Measurements from ENCODE around the gene RBM44.
A peak's percentile ranks its signal among the peaks of the same experiment; 100 is the strongest.
"Not testable (repeated sequence)": the region's sequence is repeated elsewhere in the genome, so short reads cannot be mapped to it uniquely, and the experiment has no call there.

Gene RBM44

DNA sequence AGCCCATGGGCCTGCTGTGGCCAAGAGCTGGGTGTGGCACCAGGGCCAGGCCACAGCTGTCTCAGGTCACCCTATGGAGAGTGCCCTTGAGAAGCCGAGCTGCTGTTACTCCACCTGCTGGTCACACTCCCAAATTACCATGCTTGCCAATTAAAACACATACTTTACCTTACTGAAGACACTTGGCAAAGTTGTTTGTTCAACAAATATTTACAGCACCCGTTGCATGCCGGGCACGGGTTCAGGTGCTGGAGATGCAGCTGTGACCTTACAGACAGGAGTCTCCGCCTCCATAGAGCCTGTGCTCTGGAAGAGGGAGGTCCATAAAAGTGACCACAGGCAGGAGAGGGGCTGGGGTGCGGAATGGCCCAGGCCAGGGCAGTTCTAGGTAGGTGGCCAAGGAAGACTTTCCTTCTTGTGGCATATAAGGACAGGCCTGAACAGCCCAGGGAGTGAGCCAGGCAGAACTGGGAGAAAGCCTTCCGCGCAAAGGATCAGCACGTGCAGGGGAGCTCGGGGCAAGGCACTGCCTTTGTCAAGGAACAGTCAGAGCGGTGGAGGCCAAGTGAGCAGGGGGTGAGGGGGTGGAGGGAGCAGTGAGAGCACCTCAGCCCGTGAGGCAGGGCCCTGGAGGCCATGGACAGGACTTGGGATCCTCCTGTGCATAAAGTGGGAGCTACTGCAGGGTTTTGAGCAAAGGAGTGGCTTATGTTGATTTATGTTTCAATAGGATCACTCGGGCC, 23.6 kb upstream of the RBM44 start:
- peak; percentile 52 for DNase-seq (ENCODE audit: low spot score)

DNA sequence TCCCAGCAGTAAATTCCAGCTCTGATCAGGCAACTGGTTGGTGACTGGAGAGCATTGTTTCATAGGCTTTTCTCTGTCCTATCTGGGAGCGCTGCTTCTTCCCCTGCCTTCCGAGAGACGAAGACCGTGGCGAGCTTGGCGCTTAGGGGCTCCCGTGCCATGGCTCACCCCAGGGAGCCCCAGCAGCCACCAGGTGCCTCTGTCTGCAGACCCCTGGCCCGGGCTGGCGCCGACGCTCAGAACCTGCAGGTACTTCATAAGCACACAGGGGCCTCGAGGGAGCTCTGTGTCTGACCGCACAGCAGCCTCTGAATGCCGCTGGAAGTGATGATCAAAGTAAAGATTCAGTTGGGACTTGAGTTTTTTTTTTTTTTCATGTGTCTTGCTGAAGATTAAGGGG, 19.1 kb upstream of the RBM44 start:
- no peak for DNase-seq (ENCODE audit: low spot score)

DNA sequence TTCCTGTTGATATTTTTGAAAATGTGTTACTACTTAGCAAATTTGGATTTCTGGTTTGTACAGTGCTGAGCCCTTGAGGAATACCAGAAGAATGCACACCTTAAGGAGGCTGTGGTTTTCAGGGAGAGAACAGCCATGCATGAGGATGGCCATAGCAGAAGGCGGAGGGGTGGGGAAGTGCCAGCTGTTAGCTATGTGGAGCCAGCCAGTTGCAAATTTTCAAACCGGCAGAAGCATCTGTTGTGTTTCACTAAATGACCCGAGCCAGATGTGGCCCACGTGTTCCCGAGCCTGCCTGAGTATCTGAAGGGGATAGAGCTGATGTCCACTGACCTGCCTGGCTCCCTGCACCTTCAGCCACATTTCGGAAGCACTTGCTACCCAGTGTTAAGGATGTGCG, 16.4 kb upstream of the RBM44 start:
- no peak for DNase-seq (ENCODE audit: low spot score)

DNA sequence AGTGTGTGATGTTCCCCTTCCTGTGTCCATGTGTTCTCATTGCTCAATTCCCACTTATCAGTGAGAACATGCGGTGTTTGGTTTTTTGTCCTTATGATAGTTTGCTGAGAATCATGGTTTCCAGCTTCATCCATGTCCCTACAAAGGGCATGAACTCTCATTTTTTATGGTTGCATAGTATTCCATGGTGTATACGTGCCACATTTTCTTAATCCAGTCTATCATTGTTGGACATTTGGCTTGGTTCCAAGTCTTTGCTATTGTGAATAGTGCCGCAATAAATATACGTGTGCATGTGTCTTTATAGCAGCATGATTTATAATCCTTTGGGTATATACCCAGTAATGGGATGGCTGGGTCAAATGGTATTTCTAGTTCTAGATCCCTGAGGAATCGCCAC, 14.9 kb upstream of the RBM44 start:
- DNase-seq (ENCODE audit: low spot score): not testable (repeated sequence)

DNA sequence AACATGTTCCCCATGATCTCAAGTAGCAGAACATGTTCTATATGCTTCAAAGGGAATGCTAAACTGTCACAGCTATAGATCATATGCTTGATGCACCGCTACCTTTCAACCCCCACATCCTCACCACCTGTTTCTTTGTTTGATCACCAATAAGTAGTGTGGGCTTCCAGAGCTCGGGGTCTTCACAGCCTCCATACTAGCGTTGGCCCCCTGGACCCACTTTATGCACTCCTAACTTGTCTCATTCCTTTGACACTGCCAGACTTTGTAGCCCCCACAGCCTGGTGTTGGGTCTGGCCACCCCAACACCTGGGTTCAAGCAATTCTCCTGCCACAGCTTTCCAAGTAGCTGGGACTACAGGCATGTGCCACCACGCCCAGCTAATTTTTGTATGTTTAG, 11.6 kb upstream of the RBM44 start:
- DNase-seq (ENCODE audit: low spot score): no peak

DNA sequence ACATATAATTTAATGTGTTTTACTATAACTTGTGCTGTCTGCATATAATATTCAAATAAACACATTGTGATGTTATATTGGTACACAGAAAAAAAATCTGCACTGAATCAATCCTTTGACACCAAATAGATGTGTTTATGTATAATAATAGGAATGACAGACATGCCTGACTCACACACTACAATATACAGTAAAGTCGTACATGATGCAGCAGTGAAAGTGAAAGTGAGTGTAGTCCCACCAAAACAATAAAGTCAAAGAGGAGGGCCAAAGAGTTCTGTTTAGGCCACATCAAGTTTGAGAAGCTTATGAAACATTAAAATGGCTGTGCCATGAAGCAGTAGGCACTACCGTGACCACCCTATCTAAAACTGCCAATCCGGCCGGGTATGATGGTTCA, 8.2 kb upstream of the RBM44 start:
- peak; percentile 13 for DNase-seq (ENCODE audit: low spot score)

DNA sequence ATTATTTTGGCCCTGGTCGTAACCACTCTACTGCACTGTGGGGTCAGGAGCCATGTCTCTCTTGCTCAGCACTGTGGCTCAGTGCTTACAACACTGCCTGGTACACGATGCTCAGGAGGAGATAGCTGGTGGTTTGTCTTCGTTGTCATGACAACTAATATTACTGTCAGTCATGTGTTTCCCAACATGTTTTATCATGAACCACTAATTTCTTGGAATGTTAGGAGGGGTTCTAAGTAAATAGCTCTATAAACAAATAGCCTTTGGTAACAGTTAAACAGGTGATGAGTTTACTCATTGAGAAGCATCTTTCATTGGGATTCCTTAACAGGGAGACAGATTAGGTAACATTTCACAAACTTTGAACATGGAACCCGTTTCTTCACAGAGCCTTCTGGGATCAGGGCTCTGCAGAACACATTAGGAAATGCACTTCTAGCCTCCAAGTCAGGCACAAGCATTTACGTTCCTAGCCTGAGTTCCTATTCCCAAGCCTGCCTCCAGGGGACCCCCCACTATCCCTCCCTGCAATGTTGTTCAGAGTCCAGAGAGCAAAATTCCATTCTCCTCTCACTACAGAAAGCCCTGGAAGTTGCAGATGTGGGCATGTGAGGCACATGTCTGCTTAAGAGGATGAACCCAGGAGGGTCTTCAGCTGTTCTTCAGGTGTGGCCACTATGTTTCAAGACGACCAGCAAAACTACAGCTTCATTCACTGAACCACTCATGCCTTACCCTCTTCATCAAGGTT, 6.4 kb upstream of the RBM44 start:
- peak; percentile 51 for DNase-seq (ENCODE audit: low spot score)

DNA sequence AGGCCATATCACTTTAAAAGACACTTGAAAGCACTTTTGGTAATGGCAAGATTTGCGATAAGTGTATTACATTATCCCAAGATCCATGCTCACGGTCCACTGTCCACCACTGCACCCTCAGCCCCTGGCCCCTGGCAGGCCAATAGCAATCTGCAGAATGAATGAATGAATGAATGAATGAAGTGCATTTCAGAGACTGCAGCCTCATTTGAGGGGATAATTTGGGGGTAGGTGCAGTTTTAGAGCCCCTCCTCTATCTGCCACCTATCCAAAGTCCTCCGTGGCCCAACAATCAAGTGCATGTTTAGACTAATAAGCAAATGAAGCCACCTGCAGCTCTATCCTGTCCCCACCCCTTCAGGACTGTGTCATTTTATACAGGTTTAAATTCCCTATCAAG, 1.3 kb upstream of the RBM44 start:
- no peak for DNase-seq (ENCODE audit: low spot score)

DNA sequence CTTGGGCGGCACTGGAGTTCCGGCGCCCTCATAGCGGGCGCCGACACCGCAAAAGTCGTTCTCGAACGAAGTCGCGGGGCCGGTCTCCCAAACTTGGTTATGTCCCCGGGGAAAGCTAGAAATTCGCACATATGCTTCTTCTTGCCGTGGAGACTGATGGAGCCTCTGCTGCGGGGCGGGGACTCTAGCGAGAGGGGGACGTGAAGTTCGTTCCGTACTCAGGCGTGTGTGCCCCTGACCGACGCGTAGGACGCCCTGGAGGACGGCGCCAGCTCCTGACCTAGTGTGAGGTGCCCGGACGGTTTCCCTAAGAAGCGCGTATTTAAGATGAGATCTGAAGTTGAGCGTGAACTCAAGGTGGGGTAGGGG, 465 bp downstream of the RBM44 start:
- no peak for DNase-seq (ENCODE audit: low spot score)

DNA sequence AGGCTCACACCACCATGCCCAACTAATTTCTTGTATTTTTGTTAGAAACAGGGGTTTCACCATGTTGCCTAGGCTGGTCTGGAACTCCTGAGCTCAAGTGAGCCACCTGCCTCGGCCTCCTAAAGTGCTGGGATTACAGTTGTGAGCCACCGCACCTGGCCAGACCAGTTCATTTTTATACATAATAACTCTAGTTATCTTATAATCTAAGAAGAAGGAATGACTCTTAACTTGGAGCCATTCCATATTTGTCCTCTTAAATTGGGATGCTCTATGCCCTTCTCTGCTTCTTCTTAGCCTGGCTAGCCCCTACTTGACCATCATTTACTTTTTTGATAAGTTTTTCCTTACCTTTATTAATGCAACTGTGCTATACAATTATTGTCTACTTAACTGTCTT, 2.9 kb downstream of the RBM44 start:
- DNase-seq (ENCODE audit: low spot score): no peak

DNA sequence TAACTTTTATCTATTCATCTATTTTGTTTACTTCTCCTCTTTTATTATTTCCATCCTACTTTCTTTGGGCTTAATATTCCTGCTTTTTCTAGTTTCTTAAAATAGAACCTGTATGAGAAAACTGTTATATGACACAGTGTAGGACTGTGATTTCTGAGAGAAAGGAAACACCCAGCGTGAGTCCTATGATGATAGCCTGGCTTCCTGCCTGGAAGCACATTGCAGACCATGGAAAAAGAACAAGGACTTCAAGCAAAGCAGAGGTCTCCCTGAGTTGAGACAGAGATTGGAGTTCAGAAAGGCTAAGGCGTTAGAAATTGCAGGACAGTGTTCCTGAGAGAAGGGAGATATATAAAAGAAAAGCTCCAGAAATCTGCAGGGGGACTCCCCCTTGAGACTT, 7.8 kb downstream of the RBM44 start:
- DNase-seq (ENCODE audit: low spot score): no peak

DNA sequence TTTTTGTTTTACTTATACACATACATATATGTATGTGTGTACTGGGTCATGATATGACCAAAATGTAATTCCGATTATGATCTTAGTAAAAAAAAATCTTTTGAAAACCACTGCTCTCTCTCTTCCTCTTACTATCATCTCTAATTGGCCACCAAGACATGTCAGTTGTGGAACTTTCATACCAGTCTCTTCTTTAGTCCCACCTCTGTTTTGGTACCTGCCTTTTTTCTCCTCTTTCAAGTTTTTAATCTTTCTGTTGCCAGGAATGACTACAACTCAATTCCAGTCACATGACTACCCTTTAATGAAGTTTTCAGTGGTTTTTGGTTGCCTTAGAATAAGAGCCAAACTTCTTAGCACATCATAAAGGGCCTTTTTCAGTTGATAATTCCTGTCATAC, 17.1 kb downstream of the RBM44 start:
- no peak for DNase-seq (ENCODE audit: low spot score)

DNA sequence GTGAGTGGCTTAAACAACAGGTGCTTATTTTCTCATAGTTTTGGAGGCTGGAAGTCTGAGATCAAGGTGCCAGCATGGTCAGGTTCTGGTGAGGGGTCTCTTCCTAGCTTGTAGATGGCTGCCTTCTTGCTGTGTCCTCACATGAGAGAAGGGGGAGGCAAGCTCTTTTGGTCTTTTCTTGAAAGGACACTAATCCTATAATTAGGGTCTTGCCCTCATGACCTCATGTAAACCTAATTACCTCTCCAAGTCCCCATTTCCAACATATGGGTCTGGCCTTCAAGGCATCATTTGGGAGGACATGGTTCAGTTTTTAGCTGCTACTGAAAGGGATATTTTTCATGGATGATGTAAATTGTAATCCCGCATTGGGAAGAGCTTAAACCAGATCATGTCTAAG, 18.0 kb downstream of the RBM44 start:
- DNase-seq (ENCODE audit: low spot score): no peak

DNA sequence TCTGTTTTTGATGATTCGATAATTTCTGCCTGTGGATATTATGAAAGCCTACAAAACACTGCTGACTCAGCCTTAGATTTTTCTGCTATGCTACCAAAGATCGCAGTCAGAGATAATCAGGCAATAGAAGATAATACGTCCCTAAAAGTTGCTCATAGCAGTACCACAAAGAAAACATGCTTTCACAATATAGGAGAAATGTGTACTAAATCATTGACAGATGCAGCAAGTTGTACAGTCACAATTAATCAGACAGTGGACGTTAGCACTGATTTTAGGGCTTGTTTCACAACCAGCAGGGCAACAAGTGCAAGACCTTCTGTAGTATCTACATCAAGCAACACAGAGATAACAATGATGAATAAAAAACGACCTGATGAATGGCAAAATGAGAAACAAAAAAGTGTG, 19.5 kb downstream of the RBM44 start:
- no peak for DNase-seq (ENCODE audit: low spot score)

DNA sequence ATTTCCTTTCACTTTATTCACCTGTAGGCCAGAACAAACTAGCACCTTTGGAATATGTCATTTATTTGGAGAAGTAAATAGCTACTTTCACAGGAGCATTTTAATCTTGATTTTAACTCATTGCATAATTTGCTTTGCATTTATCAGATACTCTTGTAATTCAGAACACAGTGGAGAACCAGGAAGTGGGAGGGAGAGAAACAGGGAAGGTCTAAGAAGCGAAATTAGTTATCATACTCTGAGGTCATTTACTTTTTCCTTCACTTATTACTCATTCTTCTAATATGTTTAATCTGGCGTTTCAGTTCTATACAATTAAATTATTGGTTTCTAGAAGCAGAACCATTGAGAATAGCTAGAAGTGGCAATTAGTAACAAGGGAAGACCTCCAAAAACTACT, 20.7 kb downstream of the RBM44 start:
- DNase-seq (ENCODE audit: low spot score): no peak

DNA sequence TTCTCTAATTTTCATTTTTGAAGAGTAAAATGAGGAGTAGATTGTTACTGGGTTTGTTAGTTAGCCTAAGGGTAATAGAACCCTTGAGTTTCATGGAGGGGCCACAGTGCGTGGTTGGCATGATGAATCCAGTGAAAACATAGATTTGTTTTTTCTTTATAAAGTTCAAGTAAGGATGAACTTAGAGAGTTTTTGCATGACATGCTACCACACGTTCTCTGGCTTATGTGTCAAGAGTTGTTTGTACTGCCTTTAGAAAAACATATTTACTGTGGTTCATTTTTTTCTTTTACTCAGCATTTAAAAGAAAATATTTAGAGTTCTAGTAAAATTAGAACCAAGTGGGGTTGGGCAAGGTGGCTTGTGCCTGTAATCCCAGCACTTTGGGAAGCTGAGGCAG, 21.8 kb downstream of the RBM44 start:
- no peak for DNase-seq (ENCODE audit: low spot score)

DNA sequence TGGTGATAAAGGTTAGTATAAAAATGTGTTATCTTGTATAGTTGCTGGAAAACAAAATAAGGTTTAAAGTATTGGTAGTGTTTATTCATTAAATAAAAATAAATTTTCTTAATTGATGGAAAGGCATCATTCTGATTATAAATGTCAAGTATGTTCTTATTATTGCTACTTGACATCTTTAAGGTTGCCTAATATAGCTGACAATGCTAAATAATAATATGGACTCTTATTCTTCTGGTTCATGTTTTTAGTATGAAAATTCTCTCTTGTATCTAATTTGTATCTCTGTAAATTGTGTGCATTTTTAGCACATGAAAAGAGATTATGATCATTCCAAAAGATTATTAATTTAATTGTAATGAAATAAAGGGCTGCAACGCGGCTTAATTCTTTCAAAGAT, 25.0 kb downstream of the RBM44 start:
- DNase-seq (ENCODE audit: low spot score): no peak

DNA sequence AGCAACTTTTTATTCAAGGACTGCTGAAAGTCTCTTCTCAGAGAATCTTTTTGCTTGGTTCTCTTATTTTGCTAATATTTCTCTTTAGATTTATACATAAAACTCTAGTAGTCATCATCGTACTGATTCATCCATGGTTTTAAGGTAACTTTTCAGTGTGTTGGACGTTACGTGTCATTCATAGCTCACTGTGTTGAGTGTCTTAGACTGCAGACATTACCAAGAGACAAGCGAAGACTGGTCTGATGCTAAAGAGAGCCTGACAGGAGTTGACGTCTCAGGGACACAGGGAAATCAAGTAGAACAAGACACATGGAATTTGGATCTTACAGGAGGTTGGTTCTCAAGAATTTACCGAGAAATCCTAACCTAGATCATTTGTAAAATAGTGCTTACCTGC, 25.5 kb downstream of the RBM44 start:
- DNase-seq (ENCODE audit: low spot score): no peak

DNA sequence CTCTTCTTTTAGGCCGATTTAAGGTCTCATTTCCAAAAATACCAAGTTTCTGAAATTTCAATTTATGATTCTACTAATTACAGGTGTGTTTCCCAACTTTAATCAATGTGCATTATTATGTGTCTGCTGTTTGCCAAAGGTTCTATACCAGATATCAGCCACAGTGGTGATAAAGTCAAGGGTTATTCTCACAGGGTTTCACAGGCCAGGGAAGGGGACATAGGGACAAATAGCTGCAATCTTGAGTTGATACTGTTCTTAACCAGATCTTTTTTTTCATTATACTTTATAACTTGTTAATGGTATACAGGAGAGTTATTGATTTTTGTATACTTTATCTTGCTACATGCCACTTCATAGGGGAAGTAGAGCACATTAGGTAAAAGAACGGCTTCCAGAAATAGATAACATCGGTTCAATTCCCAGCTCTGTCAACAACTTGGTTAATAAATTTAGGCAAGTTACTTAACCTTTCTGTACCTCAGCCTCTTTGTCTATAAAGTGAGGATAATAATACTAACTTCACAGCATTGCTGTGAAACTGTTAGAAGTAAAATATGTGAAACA, 28.9 kb downstream of the RBM44 start:
- no peak for DNase-seq (ENCODE audit: low spot score)

DNA sequence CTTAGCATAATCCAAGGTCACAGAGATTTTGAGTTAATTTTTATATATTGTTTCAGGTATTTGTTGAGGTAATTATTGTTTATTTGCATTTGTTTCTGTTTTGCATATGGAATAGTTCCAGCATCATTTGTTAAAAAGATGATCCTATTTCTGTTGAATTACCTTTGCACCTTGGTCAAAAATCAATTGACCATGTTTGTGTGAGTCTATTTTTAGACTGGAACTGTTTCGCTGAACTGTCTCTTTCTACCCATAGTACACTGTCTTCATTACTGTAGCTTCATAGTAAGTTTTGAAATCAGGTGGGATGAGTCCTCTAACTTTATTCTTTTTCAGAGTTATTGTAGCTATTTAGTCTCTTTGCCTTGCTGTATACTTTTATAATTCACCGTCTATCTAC, 31.9 kb downstream of the RBM44 start:
- DNase-seq (ENCODE audit: low spot score): no peak

DNA sequence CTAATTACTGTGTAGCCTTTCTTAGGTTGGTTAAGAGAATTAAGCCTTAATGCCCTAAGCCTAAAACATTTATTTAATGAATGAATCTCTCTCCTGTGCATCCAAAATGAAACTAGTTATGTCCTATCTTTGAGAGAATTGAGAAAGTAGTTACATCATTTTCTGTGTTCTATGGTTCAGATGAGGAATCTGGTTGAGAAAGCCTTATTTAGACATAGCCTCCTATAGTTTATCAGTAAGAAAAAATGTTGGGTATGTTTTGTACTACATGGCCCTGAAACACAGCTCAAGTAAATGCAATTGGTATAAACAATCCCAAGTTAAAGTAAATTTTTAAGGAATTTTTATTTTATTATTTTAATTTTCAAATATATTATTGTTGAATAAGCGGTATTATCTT, 35.0 kb downstream of the RBM44 start:
- no peak for DNase-seq (ENCODE audit: low spot score)

DNA sequence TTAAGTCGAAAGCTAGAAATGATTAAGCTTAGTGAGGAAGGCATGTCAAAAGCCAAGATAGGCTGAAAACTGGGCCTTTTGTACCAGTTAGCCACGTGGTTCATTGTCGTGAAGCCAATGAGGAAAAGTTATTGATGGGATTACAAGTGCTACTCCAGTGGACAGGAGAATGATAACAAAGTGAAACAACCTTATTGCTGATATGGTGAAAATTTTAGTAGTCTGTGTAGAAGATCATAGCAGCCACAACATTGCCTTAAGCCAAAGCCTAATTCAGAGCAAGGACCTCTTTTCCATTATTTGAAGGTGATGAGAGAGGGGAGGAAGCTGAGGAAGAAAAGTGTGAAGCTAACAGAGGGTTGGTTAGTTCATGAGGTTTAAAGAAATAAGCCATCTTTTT, 36.8 kb downstream of the RBM44 start:
- DNase-seq (ENCODE audit: low spot score): no peak

DNA sequence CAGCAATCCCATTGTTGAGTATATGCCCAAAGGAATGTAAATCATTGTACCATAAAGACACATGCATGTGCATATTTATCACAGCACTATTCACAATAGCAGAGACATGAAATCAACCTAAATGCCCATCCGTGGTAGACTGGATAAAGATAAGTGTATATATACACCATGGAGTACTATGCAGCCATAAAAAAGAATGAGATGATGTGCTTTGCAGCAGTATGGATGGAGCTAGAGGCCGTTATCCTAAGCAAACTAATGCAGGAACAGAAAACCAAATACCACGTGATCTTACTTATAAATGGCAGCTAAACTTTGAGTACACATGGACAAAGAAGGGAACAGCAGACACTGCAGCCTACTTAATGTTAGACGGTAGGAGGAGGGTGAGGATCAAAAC, 42.5 kb downstream of the RBM44 start:
- DNase-seq (ENCODE audit: low spot score): no peak

DNA sequence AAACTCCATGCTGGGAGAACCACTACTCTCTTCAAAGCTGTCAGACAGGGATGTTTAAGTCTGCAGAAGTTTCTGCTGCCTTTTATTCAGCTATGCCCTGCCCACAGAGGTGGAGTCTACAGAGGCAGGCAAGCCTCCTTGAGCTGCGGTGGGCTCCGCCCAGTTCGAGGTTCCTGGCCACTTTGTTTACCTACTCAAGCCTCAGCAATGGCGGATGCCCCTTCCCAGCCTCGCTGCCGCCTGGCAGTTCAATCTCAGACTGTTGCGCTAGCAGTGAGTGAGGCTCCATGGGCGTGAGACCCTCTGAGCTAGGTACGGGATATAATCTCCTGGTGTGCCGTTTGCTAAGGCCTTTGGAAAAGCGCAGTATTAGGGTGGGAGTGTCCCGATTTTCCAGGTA, 50.4 kb downstream of the RBM44 start:
- DNase-seq (ENCODE audit: low spot score): not testable (repeated sequence)

All from CD4-positive, alpha-beta T cell treated with Interleukin-2 at 100 ng/mL for 4 hours (primary cell).